HG02798 (cell line): ENCODE data around the gene GPR107.

Experiments used
- ATAC-seq: cut with Tn5 transposase; IDR thresholded peaks from one replicate; pipeline ENCODE4 v1.9.1; 2021; ENCODE audit warnings: mild to moderate bottlenecking; ENCODE audit not compliant: unreplicated experiment, poor library complexity

Gene GPR107

GRCh38 chr9:130053109-130053503, 600 bp upstream of the GPR107 start:
- no peak for ATAC-seq

- ATAC-seq = no peak
Measured at GRCh38 chr9:130054325-130054786, 650 bp downstream of the GPR107 start.

GRCh38 chr9:130054820-130055219, 1.1 kb downstream of the GPR107 start:
- ATAC-seq = no peak

- no peak for ATAC-seq
Measured at GRCh38 chr9:130058154-130058553, 4.4 kb downstream of the GPR107 start.

- ATAC-seq = no peak
Measured at GRCh38 chr9:130058887-130059286, 5.2 kb downstream of the GPR107 start.

- ATAC-seq = no peak
Measured at GRCh38 chr9:130060296-130060695, 6.6 kb downstream of the GPR107 start.

GRCh38 chr9:130062750-130063149, 9.0 kb downstream of the GPR107 start:
- no peak for ATAC-seq

GRCh38 chr9:130064621-130065020, 10.9 kb downstream of the GPR107 start:
- ATAC-seq = no peak

GRCh38 chr9:130069048-130069447, 15.3 kb downstream of the GPR107 start:
- ATAC-seq = no peak

- no peak for ATAC-seq
Measured at GRCh38 chr9:130072515-130073235, 19.0 kb downstream of the GPR107 start.

- no peak for ATAC-seq
Measured at GRCh38 chr9:130073373-130073772, 19.7 kb downstream of the GPR107 start.

- no peak for ATAC-seq
Measured at GRCh38 chr9:130078547-130078946, 24.8 kb downstream of the GPR107 start.

- ATAC-seq = no peak
Measured at GRCh38 chr9:130084337-130084736, 30.6 kb downstream of the GPR107 start.

- ATAC-seq = no peak
Measured at GRCh38 chr9:130088051-130088450, 34.3 kb downstream of the GPR107 start.

- no peak for ATAC-seq
Measured at GRCh38 chr9:130089141-130089540, 35.4 kb downstream of the GPR107 start.

- ATAC-seq = no peak
Measured at GRCh38 chr9:130090915-130091314, 37.2 kb downstream of the GPR107 start.

- no peak for ATAC-seq
Measured at GRCh38 chr9:130092910-130093309, 39.2 kb downstream of the GPR107 start.

GRCh38 chr9:130095872-130096271, 42.2 kb downstream of the GPR107 start:
- ATAC-seq = no peak

- no peak for ATAC-seq
Measured at GRCh38 chr9:130100681-130101080, 47.0 kb downstream of the GPR107 start.

GRCh38 chr9:130101915-130102314, 48.2 kb downstream of the GPR107 start:
- ATAC-seq = no peak

- no peak for ATAC-seq
Measured at GRCh38 chr9:130104491-130105193, 50.9 kb downstream of the GPR107 start.

- ATAC-seq = no peak
Measured at GRCh38 chr9:130106860-130107233, 53.1 kb downstream of the GPR107 start.
